Endothelial cell of umbilical vein (primary cell): ENCODE results near the gene KIF26A. TPM values are rescaled to one million over a fixed set of nuclear protein-coding genes. Genes with fewer than 3 reads are reported as not detected.

Experiments
- BruUV-seq: library from RNA; stranded (reverse); fragments of 400-500 nt; replicated peaks from 2 replicates; lab custom pipeline; 2021; lab: Mats Ljungman, UMichigan
- CTCF ChIA-PET: fragments of 300-600, 350-600 bp; sonication (Branson Sonifier 250); formaldehyde crosslinking; loops from one replicate; lab custom pipeline; 2021; ENCODE audit warnings: antibody characterized with exemption, inconsistent platforms; lab: Charles Lee
- POLR2A ChIA-PET: fragments of 300-600, 350-600 bp; sonication (Branson Sonifier 250); formaldehyde crosslinking; loops from one replicate; lab custom pipeline; 2021; ENCODE audit warnings: antibody characterized with exemption, inconsistent platforms; lab: Charles Lee
- DNase-seq: peaks from one replicate; pipeline ENCODE4 v3.0.0-alpha.2; 2011; ENCODE audit warnings: low read depth, low spot score
- FAIRE-seq: peaks from 2 replicates; lab custom pipeline; 2011; peaks lifted over from hg19 to GRCh38; lab: Jason Lieb, UNC
- H2AFZ ChIP-seq: 2 replicates; pipeline ENCODE4 v1.6.0; 2012; ENCODE audit warnings: low read depth, low read length, control low read depth, inconsistent platforms
- H3K27ac ChIP-seq: 2 replicates; pipeline ENCODE4 v1.5.1; 2011; ENCODE audit warnings: low read depth, mild to moderate bottlenecking, control low read depth, low read length, moderate library complexity; ENCODE audit not compliant: insufficient read depth
- H3K27me3 ChIP-seq, 2 experiments: 2 replicates each; pipeline versions ENCODE4 v1.6.0 to v1.6.1; 2011; ENCODE audit warnings: low read length in 2 of 2, mixed read lengths in 1 of 2; ENCODE audit not compliant: control insufficient read depth in 2 of 2, insufficient read depth in 2 of 2
- H3K36me3 ChIP-seq, 2 experiments: 2 replicates in 1 of 2; 3 replicates in 1 of 2; pipeline ENCODE4 v1.5.1; 2011; ENCODE audit warnings: low read length in 2 of 2, mild to moderate bottlenecking in 1 of 2, moderate library complexity in 1 of 2; ENCODE audit not compliant: control insufficient read depth in 2 of 2, insufficient read depth in 2 of 2; ENCODE audit errors: extremely low read depth in 1 of 2
- H3K4me1 ChIP-seq: 3 replicates; pipeline ENCODE4 v1.5.1; 2011; ENCODE audit warnings: mild to moderate bottlenecking, low read length; ENCODE audit not compliant: control insufficient read depth, insufficient read depth; ENCODE audit errors: extremely low read depth
- H3K4me2 ChIP-seq: 2 replicates; pipeline ENCODE4 v1.6.1; 2011; ENCODE audit warnings: low read length, control low read depth, mixed read lengths; ENCODE audit not compliant: insufficient read depth
- H3K4me3 ChIP-seq, 3 experiments: fragments of 200-600 bp in 1 of 3; sonication (generic), shearing (Covaris generic) in 1 of 3; replicated peaks in 1 of 3; 2 replicates each; pipeline ENCODE4 v1.5.1; 2011 to 2016; ENCODE audit warnings: control low read depth in 3 of 3, low read length in 3 of 3, mild to moderate bottlenecking in 2 of 3, inconsistent platforms in 1 of 3, low read depth in 1 of 3, moderate library complexity in 1 of 3; ENCODE audit not compliant: insufficient read depth in 1 of 3
- H3K79me2 ChIP-seq: 2 replicates; pipeline ENCODE4 v1.6.0; 2012; ENCODE audit warnings: low read length, inconsistent platforms; ENCODE audit not compliant: control insufficient read depth, insufficient read depth
- H3K9ac ChIP-seq: replicated peaks from 2 replicates; pipeline ENCODE3; 2011; ENCODE audit warnings: low read length, control low read depth; ENCODE audit not compliant: insufficient read depth; ENCODE audit errors: extremely low read depth
- H3K9me1 ChIP-seq: replicated peaks from 3 replicates; pipeline ENCODE4 v1.6.0; 2011; ENCODE audit warnings: mild to moderate bottlenecking, low read length; ENCODE audit not compliant: control insufficient read depth, insufficient read depth; ENCODE audit errors: extremely low read depth
- H3K9me3 ChIP-seq: replicated peaks from 2 replicates; pipeline ENCODE4 v1.5.1; 2012; ENCODE audit warnings: low read length, inconsistent platforms; ENCODE audit not compliant: control insufficient read depth, insufficient read depth
- H4K20me1 ChIP-seq: replicated peaks from 2 replicates; pipeline ENCODE3; 2011; ENCODE audit warnings: mild to moderate bottlenecking, low read length; ENCODE audit not compliant: control insufficient read depth, insufficient read depth; ENCODE audit errors: extremely low read depth
- EZH2 ChIP-seq: IDR thresholded peaks from 2 replicates; pipeline ENCODE4 v1.6.1; 2012; ENCODE audit warnings: borderline replicate concordance, low read depth, mild to moderate bottlenecking, moderate library complexity, low read length, inconsistent platforms; ENCODE audit not compliant: severe bottlenecking
- FOS ChIP-seq: IDR thresholded peaks from 2 replicates; pipeline ENCODE4 v1.6.1; 2011; ENCODE audit warnings: mild to moderate bottlenecking, low read length, moderate library complexity, borderline replicate concordance; ENCODE audit not compliant: insufficient read depth
- GATA2 ChIP-seq: IDR thresholded peaks from 2 replicates; pipeline ENCODE4 v1.7.0; 2011; ENCODE audit warnings: low read depth, mild to moderate bottlenecking, moderate library complexity, mixed read lengths, low read length; ENCODE audit not compliant: insufficient read length, insufficient read depth
- JUN ChIP-seq: IDR thresholded peaks from 2 replicates; pipeline ENCODE4 v1.6.1; 2011; ENCODE audit warnings: borderline replicate concordance, low read depth; ENCODE audit not compliant: insufficient read length, insufficient read depth
- MYC ChIP-seq: IDR thresholded peaks from one replicate; pipeline ENCODE4 v1.6.1; 2011; ENCODE audit warnings: mild to moderate bottlenecking, low read depth, low read length
- POLR2A ChIP-seq: IDR thresholded peaks from 2 replicates; pipeline ENCODE4 v1.6.1; 2012; ENCODE audit warnings: low read depth, mild to moderate bottlenecking, control low read depth, low read length
- POLR2AphosphoS5 ChIP-seq: IDR thresholded peaks from 2 replicates; pipeline ENCODE4 v1.6.1; 2012; ENCODE audit warnings: low read depth, mild to moderate bottlenecking, control low read depth, low read length, moderate library complexity; ENCODE audit not compliant: insufficient read depth
- dilution Hi-C: fragments of 300-500 bp; cut with MboI; formaldehyde crosslinking; loops from one replicate; pipeline ENCODE4 v1.15.0; 2019; ENCODE audit warnings: low sequenced_read_pairs; ENCODE audit not compliant: extremely low pct_ligation_motif_present
- intact Hi-C: fragments of 100-400 bp; cut with micrococcal nuclease; formaldehyde crosslinking; loops from one replicate; pipeline ENCODE4 v1.10.0; 2022
- polyA plus RNA-seq, 4 experiments: library from polyadenylated mRNA; depleted of rRNA in 3 of 4; stranded (reverse) in 3 of 4; unstranded in 1 of 4; fragments of >200 nt; gene quantifications; 2 replicates each; pipeline versions ENCODE4 v1.2.1 to v1.2.3, GENCODE V29; 2011 to 2012; ENCODE audit warnings: missing spikeins in 1 of 4
- total RNA-seq: library from RNA; stranded (reverse); gene quantifications from 2 replicates; pipeline ENCODE4 v1.2.3, GENCODE V29; 2021
- TF ChIP-seq, protein P1 (sequence below), 2 donors: IDR thresholded peaks; 1 replicate in 1 of 2; 2 replicates in 1 of 2; pipeline ENCODE4 v1.5.1; 2011; ENCODE audit warnings: low read length in 2 of 2, mild to moderate bottlenecking in 2 of 2, moderate library complexity in 2 of 2, control low read depth in 1 of 2, inconsistent platforms in 1 of 2, low read depth in 1 of 2; ENCODE audit not compliant: insufficient read depth in 1 of 2; ENCODE audit errors: extremely low read depth in 1 of 2
- TF ChIP-seq, protein P2 (sequence below): IDR thresholded peaks from 2 replicates; pipeline ENCODE4 v1.6.1; 2011; ENCODE audit not compliant: insufficient read depth, insufficient read length

The KIF26A gene
- total and polyA plus RNA-seq, 2 donors (not counting 3 experiments of a cell fraction or from before 2014, with no cell fraction given), result 3.6 to 10.7 TPM

DNA sequence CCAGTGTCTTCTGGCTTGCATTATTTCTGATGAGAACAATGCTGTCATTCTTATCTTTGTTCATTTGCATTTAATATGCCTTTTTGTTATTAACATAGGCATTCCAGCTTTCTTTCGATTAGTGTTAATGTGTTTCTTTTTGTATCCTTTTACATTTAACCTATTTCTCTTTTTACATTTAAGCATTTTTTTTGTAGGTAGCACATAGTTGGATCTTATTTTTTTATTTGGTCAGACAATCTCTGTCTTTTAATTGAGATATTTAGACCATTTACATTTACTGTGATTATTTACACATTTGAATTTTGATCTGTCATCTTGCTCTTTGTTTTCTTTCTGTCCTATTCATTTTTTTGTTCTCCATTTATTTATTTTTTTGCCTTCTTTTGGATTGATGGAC lies 14.5 kb upstream of the KIF26A start:
- POLR2A ChIA-PET, result no interaction called here
- CTCF ChIA-PET, result interaction anchor here (0.6 to 1.6 kb wide), 2 partner anchors 29 to 440 kb away, joined by 3 to 6 read pairs; no protein-coding TSS in a partner anchor
- dilution Hi-C loops, result no loop called here

More for the DNA sequence above, 14.5 kb upstream of the KIF26A start:
- Histone ChIP-seq H3K4me2 (no peak overlapping the region), H3K79me2 (no peaks in the 10 kb centered on the region), H3K27ac (no peak overlapping the region), H3K27me3 (peaks cover 2 to 4% of the 10 kb centered on the region in 2 experiments), H4K20me1 (no peaks in the 10 kb centered on the region), H3K9me3 (no peaks in the 10 kb centered on the region), H3K4me3 (no peak overlapping the region), H3K9me1 (no peaks in the 10 kb centered on the region), H3K36me3 (no peaks in the 10 kb centered on the region), H3K4me1 (no peaks in the 10 kb centered on the region), H3K9ac (no peak overlapping the region), H2AFZ (no peak overlapping the region)
- DNase-seq (no peak), FAIRE-seq (no peak)
- TF ChIP-seq JUN, result no peak
- TF ChIP-seq, protein P1, sequence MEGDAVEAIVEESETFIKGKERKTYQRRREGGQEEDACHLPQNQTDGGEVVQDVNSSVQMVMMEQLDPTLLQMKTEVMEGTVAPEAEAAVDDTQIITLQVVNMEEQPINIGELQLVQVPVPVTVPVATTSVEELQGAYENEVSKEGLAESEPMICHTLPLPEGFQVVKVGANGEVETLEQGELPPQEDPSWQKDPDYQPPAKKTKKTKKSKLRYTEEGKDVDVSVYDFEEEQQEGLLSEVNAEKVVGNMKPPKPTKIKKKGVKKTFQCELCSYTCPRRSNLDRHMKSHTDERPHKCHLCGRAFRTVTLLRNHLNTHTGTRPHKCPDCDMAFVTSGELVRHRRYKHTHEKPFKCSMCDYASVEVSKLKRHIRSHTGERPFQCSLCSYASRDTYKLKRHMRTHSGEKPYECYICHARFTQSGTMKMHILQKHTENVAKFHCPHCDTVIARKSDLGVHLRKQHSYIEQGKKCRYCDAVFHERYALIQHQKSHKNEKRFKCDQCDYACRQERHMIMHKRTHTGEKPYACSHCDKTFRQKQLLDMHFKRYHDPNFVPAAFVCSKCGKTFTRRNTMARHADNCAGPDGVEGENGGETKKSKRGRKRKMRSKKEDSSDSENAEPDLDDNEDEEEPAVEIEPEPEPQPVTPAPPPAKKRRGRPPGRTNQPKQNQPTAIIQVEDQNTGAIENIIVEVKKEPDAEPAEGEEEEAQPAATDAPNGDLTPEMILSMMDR (IDR thresholded peaks at IDR 0.05; ENCODE audit: extremely low read depth in 1 of 2, insufficient read depth in 1 of 2, low read depth in 1 of 2, low read length in 2 of 2), result no peak
- TF ChIP-seq POLR2A, result no peak
- TF ChIP-seq POLR2AphosphoS5, result no peak
- no peak for TF ChIP-seq MYC
- TF ChIP-seq FOS, result no peak
- TF ChIP-seq, protein P2, sequence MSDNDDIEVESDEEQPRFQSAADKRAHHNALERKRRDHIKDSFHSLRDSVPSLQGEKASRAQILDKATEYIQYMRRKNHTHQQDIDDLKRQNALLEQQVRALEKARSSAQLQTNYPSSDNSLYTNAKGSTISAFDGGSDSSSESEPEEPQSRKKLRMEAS, result no peak
- TF ChIP-seq GATA2, result no peak
- TF ChIP-seq EZH2, result no peak
- intact Hi-C loops, result no loop called here
- no TSS peak for BruUV-seq
